Motor neuron (in vitro differentiated cells): ENCODE results near the gene WDR45B. TPM values are rescaled to one million over a fixed set of nuclear protein-coding genes. Genes with fewer than 3 reads are reported as not detected.

Source experiments
- ATAC-seq, 8 experiments: fragments of 200-7000 bp; cut with Tn5 transposase; replicated peaks in 6 of 8; 2 replicates each; pipeline ENCODE4 v1.8.0; 2021; ENCODE audit warnings: mild to moderate bottlenecking in 8 of 8, moderate library complexity in 8 of 8
- H3K27ac ChIP-seq, 2 donors: fragments of 250-450 bp; sonication (Bioruptor Pico); 2 replicates each; pipeline ENCODE4 v1.9.0; 2021; ENCODE audit warnings: antibody characterized with exemption in 2 of 2, mild to moderate bottlenecking in 2 of 2, moderate library complexity in 1 of 2
- H3K4me1 ChIP-seq, 2 donors: fragments of 250-450 bp; sonication (Bioruptor Pico); replicated peaks in 1 of 2; 2 replicates each; pipeline ENCODE4 v1.6.1; 2021; ENCODE audit warnings: antibody characterized with exemption in 2 of 2, mild to moderate bottlenecking in 2 of 2, moderate library complexity in 1 of 2
- H3K4me3 ChIP-seq, 5 donors: fragments of 250-450 bp; sonication (Bioruptor Pico); 2 replicates each; pipeline ENCODE4 v1.9.0; 2021; ENCODE audit warnings: antibody characterized with exemption in 5 of 5, mild to moderate bottlenecking in 5 of 5, moderate library complexity in 4 of 5
- WGBS, 10 experiments: fragments of 450-650 bp; shearing (Covaris generic); methylation state at CpG; one replicate each; pipeline ENCODE4 v1.0.0; 2022; 5-methylcytosine and 5-hydroxymethylcytosine counted together
- in situ Hi-C, 9 experiments: fragments of 400-800 bp; cut with MboI; loops; one replicate each; pipeline ENCODE4 v1.15.0; 2021; ENCODE audit warnings: low sequenced_read_pairs in 9 of 9, low pct_unique_long_range_greater_than_20kb in 2 of 9; ENCODE audit not compliant: unreplicated experiment in 9 of 9
- total RNA-seq, 8 experiments: library from RNA; unstranded; fragments of 300-600 nt; gene quantifications; 2 replicates each; pipeline versions ENCODE4 v1.2.3 to v1.2.4, GENCODE V29; 2022

Gene WDR45B
- total RNA-seq, 8 experiments from 2014 or later = 48.7 to 91.4 (median 64.3) TPM

DNA sequence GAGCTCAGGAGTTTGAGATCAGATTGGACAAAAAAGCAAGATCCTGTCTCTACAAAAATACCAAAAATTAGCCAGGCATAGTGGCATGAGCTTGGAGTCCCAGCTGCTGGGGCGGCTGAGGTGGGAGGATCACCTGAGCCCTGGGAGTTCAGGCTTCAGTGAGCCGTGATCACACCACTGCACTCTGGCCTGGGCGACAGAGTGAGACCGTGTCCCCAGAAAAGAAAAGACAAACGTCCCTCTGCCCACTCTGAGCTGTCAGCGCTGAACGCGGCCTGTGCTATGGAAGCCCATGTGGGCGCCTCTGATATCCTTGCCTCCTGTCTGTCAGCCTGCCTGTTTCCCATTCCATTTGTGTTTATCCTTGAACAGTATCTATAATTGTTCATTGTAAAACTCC is 78.0 kb downstream of the WDR45B start:
- in situ Hi-C loops = no loop called here
- no peak for ATAC-seq
- Histone ChIP-seq H3K4me3 (no peak overlapping the region), H3K27ac (no peak overlapping the region), H3K4me1 (no peaks in the 10 kb centered on the region)
- 67 to 100% (median 91%) methylated on average over 1 to 6 of the region's 9 CpGs; no CpG with 5 or more reads in 4 of the 10 experiments for WGBS, 10 experiments

DNA sequence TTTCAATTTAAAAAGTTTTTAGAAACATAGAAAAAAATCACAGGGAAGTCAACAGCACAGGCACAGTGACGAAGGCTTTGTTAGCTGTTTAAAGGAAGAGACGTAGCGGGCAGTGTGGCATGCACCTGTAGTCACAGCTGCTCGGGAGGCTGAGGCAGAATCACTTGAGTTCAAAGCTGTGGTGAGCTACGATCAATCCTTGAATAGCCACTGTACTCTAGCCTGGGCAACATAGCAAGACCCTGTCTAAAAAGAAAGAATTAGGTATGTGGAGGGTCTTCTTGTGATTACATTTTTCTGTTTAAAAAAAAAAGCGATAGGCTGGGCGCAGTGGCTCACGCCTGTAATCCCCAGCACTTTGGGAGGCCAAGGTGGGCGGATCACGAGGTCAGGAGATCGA is 78.6 kb downstream of the WDR45B start:
- WGBS, 10 experiments = 80 to 100% (median 91%) methylated on average over 1 to 10 of the region's 11 CpGs; no CpG with 5 or more reads in 2 of the 10 experiments
- Histone ChIP-seq H3K27ac (no peak overlapping the region), H3K4me3 (no peak overlapping the region), H3K4me1 (no peaks in the 10 kb centered on the region)
- in situ Hi-C loops = no loop called here
- ATAC-seq = no peak

DNA sequence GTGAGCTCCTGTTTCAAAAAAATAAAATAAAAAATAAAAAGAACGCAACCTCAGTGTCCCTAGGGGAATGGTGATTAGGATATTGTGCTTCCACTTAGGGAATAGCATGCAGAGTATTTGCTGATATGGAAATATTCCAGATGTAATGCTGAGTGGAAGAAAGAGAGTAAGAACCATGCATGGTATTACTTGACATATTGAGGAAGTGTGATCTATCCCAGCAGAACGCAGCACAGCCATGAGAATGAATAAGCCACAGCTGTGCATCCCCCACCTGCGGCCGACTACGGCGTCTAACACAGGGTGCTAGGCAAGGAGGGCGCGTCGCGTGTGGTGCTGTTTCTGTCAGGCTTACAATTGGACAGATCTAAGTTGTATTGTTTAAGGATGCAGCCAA is 79.2 kb downstream of the WDR45B start:
- peak in 2 of 8 experiments; percentile 34 to 50 for ATAC-seq
- WGBS, 10 experiments = 65 to 100% (median 93%) methylated on average over 1 to 10 of the region's 10 CpGs; no CpG with 5 or more reads in 1 of the 10 experiments
- no peaks in the 10 kb centered on the region for H3K4me1 ChIP-seq
- H3K4me3 ChIP-seq = no peak overlapping the region
- in situ Hi-C loops = no loop called here
- H3K27ac ChIP-seq = no peak overlapping the region

DNA sequence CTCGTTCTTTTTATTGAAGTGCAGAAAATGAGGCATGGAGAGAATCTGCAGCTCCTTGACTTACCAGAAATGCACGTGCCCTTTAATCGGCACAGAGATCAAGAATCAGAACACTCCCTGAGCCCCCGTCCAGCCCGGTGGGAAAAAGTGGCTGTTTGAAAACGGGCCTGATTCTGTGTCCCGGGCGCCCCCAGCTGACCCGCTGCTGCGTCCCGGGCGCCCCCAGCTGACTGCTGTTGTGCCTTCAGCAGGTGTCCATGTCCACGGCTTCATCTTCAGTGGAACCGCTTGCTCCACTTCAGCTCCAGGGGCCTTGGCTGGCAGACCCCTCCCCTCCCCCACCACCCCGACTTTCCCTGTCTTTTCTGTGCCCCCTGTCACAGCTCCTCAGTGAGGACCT is 81.0 kb downstream of the WDR45B start:
- in situ Hi-C loops = no loop called here
- no peak for ATAC-seq
- no peaks in the 10 kb centered on the region for H3K4me1 ChIP-seq
- no peak overlapping the region for H3K27ac ChIP-seq
- H3K4me3 ChIP-seq = no peak overlapping the region
- WGBS, 10 experiments = 100% methylated on average over 2 to 3 of the region's 15 CpGs; no CpG with 5 or more reads in 8 of the 10 experiments

DNA sequence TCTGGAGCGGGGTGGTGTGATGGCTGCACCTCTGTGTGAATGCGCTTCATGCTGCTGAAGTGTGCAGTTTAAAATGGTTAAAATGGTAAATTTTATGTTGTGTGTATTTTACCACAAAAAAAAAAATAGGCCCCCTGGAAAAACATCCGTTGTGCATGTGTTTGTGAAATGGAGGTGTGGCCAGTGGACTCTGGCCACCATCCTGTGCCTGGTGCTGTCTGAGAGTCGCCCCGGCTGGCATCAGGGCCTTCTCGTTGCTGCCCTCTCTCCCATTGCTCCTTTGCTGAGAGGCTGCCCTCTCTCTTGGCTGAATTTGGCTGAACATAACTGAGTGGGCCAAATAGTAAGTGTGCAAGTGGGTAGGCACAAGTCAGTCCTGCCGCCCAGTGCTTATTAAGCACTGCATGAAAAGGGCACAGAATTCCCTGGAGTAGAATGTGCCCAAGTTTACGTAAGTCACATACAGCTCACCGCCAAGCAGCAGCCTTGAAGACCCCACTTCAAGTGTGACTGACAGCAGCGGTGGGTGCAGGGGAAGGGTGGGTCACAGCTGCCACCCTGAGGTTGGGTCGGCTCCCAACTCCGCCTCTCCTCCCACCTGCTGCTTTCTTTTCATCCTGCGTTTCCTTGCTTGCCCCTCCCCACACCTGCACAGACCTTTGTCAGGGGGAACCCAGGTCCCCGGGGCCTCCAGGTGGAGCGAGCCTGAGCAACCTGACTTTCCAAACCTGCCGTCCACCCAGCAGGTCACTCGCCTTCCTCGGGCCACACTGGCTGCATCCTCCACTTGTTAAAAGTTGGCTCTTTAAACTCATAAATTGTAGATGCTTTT is 81.9 kb downstream of the WDR45B start:
- in situ Hi-C loops = no loop called here
- 60 to 100% (median 86%) methylated on average over 1 to 10 of the region's 18 CpGs; no CpG with 5 or more reads in 4 of the 10 experiments for WGBS, 10 experiments
- Histone ChIP-seq H3K4me3 (no peak overlapping the region), H3K27ac (no peak overlapping the region), H3K4me1 (no peaks in the 10 kb centered on the region)
- no peak for ATAC-seq

DNA sequence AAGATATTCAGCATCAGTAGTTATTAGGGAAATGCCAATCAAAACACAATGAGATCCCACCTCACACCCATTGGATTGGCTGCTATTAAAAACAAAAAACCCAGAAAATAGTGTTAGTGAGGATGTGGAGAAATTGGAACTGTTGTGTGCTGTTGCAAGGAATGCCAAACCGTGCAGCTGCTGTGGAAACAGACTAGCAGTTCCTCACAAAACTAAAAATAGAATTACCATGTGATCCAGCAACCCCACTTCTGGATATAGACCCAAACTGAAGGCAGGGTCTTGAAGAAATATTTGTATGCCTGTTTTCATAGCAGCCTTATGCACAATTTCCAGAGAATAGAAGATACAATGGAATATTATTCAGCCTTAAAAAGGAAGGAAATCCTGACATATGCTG is 82.7 kb downstream of the WDR45B start:
- no peaks in the 10 kb centered on the region for H3K4me1 ChIP-seq
- H3K4me3 ChIP-seq = no peak overlapping the region
- WGBS, 10 experiments = 14 to 100% (median 68%) methylated on average over 1 of the region's 1 CpG; no CpG with 5 or more reads in 4 of the 10 experiments
- H3K27ac ChIP-seq = no peak overlapping the region
- no peak for ATAC-seq
- in situ Hi-C loops = no loop called here

Other genes starting within 250 kb of the WDR45B start
- gene HEXD, start 230.1 kb downstream of the WDR45B start, total RNA-seq = 10 to 100 TPM; 10.3 to 33.4 (median 15.3) TPM
- gene OGFOD3, start 229.9 kb downstream of the WDR45B start, total RNA-seq = 10 to 100 TPM in 7 of 8 experiments, 1 to 10 TPM in 1; 8.1 to 24.5 (median 20.2) TPM
- 10 to 100 TPM; 32.0 to 68.0 (median 52.0) TPM for gene CYBC1, start 197.7 kb downstream of the WDR45B start, total RNA-seq
- gene NARF, start 189.7 kb downstream of the WDR45B start, total RNA-seq = 100 to 1,000 TPM in 3 of 8 experiments, 10 to 100 TPM in 5; 41.4 to 128 (median 70.6) TPM
- gene FOXK2, start 128.7 kb downstream of the WDR45B start, total RNA-seq = 10 to 100 TPM; 27.6 to 63.7 (median 39.4) TPM
- 1 to 10 TPM; 4.4 to 9.0 (median 6.8) TPM for gene RAB40B, start 50.3 kb upstream of the WDR45B start, total RNA-seq
- 10 to 100 TPM; 11.9 to 27.7 (median 17.6) TPM for gene FN3KRP, start 68.3 kb upstream of the WDR45B start, total RNA-seq
- gene FN3K, start 87.2 kb upstream of the WDR45B start, total RNA-seq = 10 to 100 TPM in 1 of 8 experiments, 1 to 10 TPM in 7; 1.0 to 11.3 (median 4.9) TPM
- 10 to 100 TPM; 27.2 to 94.3 (median 47.2) TPM for gene TBCD, start 103.6 kb upstream of the WDR45B start, total RNA-seq
- gene ZNF750, start 191.6 kb upstream of the WDR45B start, total RNA-seq = 1 to 10 TPM in 2 of 8 experiments, under 1 TPM in 6; 0.07 to 2.5 (median 0.42) TPM